ENCODE results near the gene ATP6V0D1. TPM values are rescaled to one million over a fixed set of nuclear protein-coding genes. Genes with fewer than 3 reads are reported as not detected.

Gene ATP6V0D1
- polyA plus RNA-seq, 4 donors = 89.4 to 94.5 (median 92.3) TPM

- DNase-seq (ENCODE audit: low read depth in 4 of 4, low spot score in 2 of 4) = no peak
Observed at GRCh38 chr16:67412294-67412693, 68.7 kb downstream of the ATP6V0D1 start.

GRCh38 chr16:67411339-67411738 is 69.6 kb downstream of the ATP6V0D1 start:
- no peak for DNase-seq (ENCODE audit: low read depth in 4 of 4, low spot score in 2 of 4)

DNA sequence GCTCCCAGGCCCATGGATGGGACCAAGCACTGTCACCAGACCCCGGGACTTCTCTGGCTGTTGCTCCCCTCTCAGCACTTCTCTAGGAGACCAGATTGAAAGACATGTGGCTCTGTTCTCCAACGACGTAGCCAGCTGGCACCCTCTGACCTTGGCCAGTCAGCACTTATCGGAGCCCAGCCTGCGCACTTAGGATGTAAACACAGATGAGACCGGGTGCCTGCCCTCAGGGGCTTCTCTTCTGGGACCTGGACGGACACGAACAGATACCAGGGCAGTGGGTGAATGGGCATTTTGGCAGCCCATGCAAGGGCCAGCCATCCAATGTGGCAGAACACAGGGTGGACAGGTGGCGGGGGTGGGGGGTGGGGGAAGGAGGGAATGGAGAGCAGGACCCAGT is 71.3 kb downstream of the ATP6V0D1 start:
- DNase-seq (ENCODE audit: low read depth in 4 of 4, low spot score in 2 of 4) = no peak

GRCh38 chr16:67407788-67408452 is 73.0 kb downstream of the ATP6V0D1 start:
- DNase-seq (ENCODE audit: low read depth in 4 of 4, low spot score in 2 of 4) = no peak

DNA sequence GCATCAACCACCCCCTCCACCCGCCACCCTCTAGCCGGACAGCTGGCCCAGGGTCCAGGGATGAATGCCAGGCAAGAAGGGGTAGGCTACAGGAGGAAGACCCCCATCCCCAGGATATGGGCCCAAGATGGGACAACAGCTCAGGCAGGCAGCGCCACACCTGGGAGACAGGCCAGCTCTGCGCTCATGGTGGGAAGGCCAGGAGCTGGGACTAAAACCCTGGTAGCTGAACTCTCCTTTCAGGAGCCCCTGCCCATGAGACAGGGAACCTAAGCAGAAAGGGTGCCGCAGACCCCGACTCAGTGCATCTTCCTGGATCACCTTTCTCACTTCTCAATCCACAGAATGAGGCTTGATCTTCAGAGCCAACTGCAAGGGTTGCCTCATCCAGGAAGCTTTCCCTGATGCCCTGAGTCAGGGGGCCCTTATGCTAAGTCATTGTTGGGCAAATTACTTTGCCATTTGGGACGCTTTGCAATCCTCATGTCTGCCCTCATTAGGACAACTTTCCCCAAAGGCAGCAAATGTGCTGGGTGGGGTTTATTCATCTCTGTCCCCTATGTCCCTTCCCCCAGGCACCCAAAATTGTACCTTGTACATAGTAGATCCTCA is 73.7 kb downstream of the ATP6V0D1 start:
- DNase-seq (ENCODE audit: low read depth in 4 of 4, low spot score in 2 of 4) = no peak

DNA sequence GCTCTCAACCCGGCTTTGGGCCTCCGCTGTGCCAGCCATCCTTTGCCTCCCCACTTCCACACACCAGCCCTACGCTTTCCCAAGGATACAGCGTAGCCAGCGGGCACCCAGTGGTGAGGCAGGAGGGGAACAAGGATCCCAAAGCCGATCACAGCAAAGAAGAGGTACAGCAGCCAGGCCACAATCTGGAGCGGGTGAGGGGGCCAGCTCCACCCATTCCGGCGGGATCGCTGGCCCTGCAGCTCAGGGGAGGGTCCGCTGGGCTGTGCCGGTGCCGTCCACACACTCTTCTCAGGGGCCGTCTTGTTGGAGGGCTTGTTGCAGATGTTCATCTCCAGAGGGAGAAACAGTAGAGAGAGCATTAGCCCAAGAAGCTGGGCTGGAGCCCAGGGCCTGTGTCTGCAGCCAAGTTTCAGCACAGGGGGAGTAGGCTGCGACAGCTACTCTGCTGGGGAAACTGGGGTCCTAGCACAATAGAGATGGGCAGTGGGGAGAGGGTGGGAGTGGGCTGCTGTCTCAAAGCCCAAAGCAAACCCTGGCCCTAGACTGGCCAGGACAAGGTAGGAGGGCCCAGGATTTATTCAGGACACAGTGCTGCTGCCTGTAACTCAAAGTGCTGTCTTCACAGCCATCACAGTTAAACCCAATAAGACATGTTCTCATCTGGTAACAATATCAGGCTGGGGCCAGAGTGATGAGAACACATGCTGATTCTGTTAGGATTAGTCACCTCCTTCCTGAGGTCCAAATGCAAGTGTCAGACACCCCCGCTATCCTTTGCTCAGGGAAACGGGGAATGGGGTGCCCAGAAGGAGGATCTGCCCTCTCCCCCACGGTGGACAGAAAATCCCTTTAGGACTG is 74.6 kb downstream of the ATP6V0D1 start:
- no peak for DNase-seq (ENCODE audit: low read depth in 4 of 4, low spot score in 2 of 4)

GRCh38 chr16:67405336-67405735 is 75.6 kb downstream of the ATP6V0D1 start:
- DNase-seq (ENCODE audit: low read depth in 4 of 4, low spot score in 2 of 4) = no peak

DNA sequence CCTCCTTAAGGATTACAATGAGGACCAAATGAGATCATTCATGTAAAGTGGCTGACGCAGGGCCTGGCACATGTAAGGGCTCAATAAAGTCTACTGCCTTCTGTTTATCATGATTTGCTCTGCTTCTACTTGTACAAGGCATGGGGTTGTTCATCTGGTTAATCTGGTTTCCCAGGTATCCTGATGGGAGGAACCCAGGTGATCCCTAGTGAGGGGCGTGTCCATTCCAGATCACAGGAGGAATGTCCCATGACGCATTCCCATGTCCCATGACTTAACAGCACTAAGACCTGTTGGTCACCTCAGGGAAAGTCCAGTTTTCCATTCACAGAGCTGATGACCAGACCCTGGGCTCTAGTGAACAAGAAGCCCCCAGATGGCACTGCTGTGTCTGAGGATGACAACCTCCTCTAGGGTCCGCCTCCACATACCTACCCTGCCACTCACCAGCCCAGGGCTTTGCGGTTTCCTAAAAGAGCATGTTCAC is 76.2 kb downstream of the ATP6V0D1 start:
- no peak for DNase-seq (ENCODE audit: low read depth in 4 of 4, low spot score in 2 of 4)

GRCh38 chr16:67403976-67404555 is 76.9 kb downstream of the ATP6V0D1 start:
- DNase-seq (ENCODE audit: low read depth in 4 of 4, low spot score in 2 of 4) = no peak

DNA sequence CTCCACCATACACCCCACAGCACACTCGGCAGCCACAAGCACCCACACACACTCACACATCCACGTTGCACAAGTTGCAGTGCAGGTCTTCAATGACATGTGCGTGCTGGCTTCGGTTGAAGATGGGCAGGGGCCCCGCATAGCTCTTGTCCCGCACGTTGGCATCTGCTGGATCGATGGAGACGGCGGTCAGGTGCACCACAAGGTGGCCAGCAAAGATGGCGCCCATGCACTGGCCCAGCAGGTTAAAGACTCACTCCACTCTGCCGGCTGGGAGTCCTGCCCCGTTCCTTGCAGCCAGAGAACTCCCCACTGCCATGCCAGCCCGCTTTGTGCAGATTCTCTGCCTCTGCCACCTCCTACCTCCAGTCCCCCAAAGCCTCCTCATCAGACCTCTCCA is 80.1 kb downstream of the ATP6V0D1 start:
- no peak for DNase-seq (ENCODE audit: low read depth in 4 of 4, low spot score in 2 of 4)

- no peak for DNase-seq (ENCODE audit: low read depth in 4 of 4, low spot score in 2 of 4)
Observed at GRCh38 chr16:67399749-67400704, 80.9 kb downstream of the ATP6V0D1 start.

DNA sequence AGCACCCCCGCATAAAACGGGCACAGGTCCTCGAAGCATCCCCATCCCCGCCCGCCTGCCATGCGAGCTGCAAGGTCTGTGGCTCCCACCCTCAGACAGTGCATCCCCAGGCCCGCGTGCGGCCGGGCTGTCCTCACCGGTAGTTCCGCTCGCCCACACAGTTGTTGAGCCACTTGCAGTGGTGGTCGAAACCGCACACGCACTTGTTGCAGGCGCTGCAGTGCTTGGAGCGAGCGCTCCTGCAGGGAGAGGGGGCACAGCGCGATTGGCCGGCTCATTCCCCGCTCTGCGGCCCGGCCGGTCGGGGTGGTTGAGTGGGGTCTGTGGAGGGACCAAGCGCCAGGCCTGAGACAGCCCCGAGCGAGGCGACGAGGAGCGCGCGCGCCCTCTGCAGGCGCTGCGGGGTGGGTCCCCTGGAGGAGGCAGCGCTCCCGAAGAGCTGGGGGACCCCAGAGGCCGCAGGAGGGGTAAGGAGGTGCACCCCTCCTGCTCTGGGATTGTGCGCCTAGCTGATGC is 81.7 kb downstream of the ATP6V0D1 start:
- DNase-seq (ENCODE audit: low read depth in 4 of 4, low spot score in 2 of 4) = no peak

GRCh38 chr16:67398546-67399217 is 82.3 kb downstream of the ATP6V0D1 start:
- no peak for DNase-seq (ENCODE audit: low read depth in 4 of 4, low spot score in 2 of 4)

DNA sequence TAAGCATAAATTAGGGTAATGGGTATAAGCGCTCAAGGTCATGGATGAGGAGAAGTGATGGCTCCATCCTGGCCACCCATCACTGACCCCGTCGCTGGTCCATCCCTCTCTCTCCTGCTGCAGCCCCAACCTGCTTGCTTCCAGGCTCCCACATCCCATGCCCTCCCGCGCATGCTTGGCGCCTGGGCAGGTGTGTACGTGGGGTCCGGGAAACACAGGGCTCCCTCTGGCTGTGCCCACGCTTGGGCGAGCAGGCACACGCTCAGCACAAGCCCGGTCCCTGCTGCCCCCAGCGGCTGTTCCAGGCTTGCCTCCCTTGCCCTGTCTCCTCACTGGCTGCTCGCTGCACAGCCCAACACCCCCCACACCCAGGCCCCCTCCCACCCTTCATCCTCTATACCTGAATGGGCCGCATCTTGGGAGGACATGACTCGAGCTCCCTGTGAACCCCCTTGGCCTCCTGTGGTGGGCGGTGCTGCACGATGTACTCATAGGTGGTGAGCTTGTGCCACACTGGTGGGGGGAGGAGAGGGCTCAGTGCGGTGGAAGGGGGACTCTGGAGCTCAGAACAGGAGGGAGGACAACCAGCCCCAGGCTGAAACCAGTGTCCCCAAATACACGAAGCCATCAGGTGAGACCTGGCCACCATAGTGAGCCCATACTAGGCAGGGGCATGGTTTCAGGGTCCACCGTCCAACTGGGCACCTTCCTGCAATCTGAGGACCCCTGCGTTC is 83.0 kb downstream of the ATP6V0D1 start:
- DNase-seq (ENCODE audit: low read depth in 4 of 4, low spot score in 2 of 4) = no peak

DNA sequence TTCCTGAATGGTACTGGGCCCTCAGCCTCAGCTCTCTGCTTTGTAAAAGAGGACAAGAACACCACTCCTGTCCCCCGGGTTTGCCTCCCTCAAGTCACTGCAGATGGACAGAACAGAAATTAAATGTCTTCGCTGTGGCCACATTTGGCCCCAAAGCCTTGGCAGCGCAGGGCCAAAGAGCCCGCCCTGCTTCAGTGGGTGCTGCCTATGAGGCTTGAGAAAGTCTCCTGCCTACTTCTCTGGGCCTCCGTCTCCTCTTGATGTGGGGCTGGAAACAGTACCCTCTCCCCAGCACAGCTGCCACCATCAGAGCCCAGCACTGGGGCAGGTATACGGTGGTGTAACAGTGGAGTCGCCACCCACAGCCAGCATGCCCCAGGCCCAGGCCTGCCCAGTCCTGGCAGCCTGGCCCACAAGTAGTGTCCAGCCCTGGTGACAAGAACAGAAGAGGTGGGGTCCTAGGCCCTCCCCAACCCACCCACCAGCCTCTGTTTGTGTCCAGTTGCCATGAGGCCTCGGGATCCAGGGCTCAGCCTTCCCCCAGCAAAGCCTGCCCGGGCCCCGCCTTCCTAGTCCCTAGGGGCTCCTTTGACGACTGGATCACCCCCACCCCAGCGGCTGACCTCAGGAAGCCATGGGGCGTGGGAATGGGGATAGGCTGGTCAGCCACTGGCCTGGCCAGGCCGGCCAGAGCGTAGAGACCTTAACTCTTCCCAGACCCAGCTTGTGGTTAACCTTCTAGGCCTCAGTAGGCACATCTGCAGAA is 83.7 kb downstream of the ATP6V0D1 start:
- no peak for DNase-seq (ENCODE audit: low read depth in 4 of 4, low spot score in 2 of 4)

GRCh38 chr16:67396159-67397035 is 84.6 kb downstream of the ATP6V0D1 start:
- peak in 2 of 4 donors; percentile 77 to 82 for DNase-seq (ENCODE audit: low read depth in 4 of 4, low spot score in 2 of 4)
